Measurements from ENCODE around the gene OR6C6. TPM values are rescaled to one million over a fixed set of nuclear protein-coding genes. Genes with fewer than 3 reads are reported as not detected.
"Not testable (repeated sequence)": the region's sequence is repeated elsewhere in the genome, so short reads cannot be mapped to it uniquely, and the experiment has no call there.

Gene OR6C6
- not detected for total RNA-seq

DNA sequence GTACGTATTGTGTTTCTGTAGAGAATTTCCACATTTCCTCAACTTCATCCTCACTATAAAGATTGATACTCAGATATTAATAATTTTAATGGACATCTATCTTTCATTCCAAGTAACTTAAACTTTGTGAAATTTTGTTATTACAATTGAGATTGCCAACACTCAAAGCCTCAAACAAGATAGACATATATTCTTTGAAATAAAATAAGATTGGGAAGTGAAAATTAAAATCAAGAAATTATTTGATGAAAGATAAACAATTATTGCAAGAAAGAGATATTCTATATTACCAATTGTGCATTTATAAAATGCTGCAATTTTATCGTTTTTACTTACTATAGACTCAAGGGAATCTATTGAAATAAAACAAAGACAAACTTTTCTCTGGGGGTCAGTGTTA is at the start of gene OR6C6:
Gene OR6C6, minus strand, starts transcription at position 101 of the 400 bp plus-strand sequence. CDS start 1,337 bp downstream, outside the sequence.
- H3K27me3 Mint-ChIP-seq, result peaks cover 6% of the 10 kb centered on the region
- H3K4me1 Mint-ChIP-seq, result no peaks in the 10 kb centered on the region

DNA sequence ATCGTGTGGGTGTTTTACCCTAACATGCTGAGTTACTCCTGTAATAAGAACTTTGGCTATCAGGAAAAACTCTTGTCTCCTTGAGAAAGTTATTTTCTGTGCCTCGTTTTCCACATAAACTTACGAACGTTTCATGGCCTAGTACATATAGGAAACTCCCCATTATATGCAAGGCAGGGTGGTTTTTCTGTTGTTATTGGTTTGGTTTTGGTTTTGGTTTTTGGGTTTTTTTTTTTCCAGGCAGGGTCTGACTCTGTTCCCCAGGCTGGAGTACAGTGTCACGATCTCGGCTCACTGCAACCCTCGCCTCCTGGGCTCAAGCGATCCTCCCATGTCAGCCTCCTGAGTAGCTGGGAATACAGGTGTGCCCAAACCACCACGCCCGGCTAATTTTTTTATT is 39.6 kb upstream of the OR6C6 start:
- H3K27ac Mint-ChIP-seq, result no peak overlapping the region
- no peaks in the 10 kb centered on the region for H3K9me3 Mint-ChIP-seq
- no peaks in the 10 kb centered on the region for H3K36me3 Mint-ChIP-seq (ENCODE audit: low read depth)
- ChIA-PET CTCF (no interaction called here), POLR2A (no interaction called here)
- H3K4me1 Mint-ChIP-seq, result no peaks in the 10 kb centered on the region
- H3K27me3 Mint-ChIP-seq, result peaks cover 8% of the 10 kb centered on the region
- no peak for DNase-seq
- H3K4me3 Mint-ChIP-seq, result no peak overlapping the region

More for the DNA sequence above, at the start of gene OR6C6:
- H3K36me3 Mint-ChIP-seq (ENCODE audit: low read depth), result no peaks in the 10 kb centered on the region
- ChIA-PET CTCF (no interaction called here), POLR2A (no interaction called here)
- H3K27ac Mint-ChIP-seq, result no peak within 1 kb of the TSS
- no peak within 1 kb of the TSS for H3K4me3 Mint-ChIP-seq
- no peaks in the 10 kb centered on the region for H3K9me3 Mint-ChIP-seq
- no peak for DNase-seq

DNA sequence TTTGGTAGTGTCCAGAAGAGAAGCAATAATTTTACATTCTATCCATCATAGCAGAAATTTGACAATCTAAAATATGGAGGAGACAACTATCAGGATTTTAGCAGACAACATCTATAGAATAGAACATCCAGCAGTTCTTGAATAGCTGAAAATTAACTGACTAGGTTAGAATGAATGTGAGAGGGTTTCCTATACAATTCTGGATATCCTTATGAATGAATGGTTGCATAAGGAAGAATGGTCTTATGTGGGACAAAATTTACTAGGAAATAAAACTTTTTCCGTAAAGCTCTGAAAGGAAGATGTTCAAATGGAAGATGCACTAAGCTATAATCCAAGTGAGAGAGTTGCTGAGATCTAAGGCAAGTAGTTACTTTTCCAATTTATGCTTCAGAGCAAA is 34.1 kb upstream of the OR6C6 start, which contains the start of gene OR6C3:
Gene OR6C3, plus strand, starts transcription at position 301 of the 400 bp plus-strand sequence. CDS start 955 bp downstream, outside the sequence.
- H3K36me3 Mint-ChIP-seq (ENCODE audit: low read depth), result no peaks in the 10 kb centered on the region
- no peaks in the 10 kb centered on the region for H3K4me1 Mint-ChIP-seq
- no peaks in the 10 kb centered on the region for H3K9me3 Mint-ChIP-seq
- H3K27ac Mint-ChIP-seq, result no peak within 1 kb of the TSS
- no peak for DNase-seq
- peaks cover 8% of the 10 kb centered on the region for H3K27me3 Mint-ChIP-seq
- no peak within 1 kb of the TSS for H3K4me3 Mint-ChIP-seq
- CTCF ChIA-PET, result no interaction called here
- POLR2A ChIA-PET, result no interaction called here

DNA sequence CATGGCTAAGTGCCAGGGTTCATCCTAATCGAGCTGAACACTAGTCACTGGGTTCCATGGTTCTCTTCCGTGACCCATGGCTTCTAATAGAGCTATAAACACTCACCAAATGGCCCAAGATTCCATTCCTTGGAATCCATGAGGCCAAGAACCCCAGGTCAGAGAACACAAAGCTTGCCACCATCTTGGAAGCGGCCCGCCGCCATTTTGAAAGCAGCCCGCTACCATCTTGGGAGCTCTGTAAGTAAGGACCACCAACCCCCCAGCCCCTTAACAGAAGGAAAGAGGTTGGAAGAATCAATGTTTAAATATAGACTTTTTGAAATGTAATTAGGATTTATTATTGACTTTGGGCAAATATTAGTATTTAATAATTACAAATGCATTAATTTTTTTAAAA is 29.4 kb upstream of the OR6C6 start:
- H3K9me3 Mint-ChIP-seq; H3K4me1 Mint-ChIP-seq; POLR2A ChIA-PET; DNase-seq; CTCF ChIA-PET; H3K27me3 Mint-ChIP-seq; H3K27ac Mint-ChIP-seq; H3K4me3 Mint-ChIP-seq; H3K36me3 Mint-ChIP-seq (ENCODE audit: low read depth): not testable (repeated sequence)

DNA sequence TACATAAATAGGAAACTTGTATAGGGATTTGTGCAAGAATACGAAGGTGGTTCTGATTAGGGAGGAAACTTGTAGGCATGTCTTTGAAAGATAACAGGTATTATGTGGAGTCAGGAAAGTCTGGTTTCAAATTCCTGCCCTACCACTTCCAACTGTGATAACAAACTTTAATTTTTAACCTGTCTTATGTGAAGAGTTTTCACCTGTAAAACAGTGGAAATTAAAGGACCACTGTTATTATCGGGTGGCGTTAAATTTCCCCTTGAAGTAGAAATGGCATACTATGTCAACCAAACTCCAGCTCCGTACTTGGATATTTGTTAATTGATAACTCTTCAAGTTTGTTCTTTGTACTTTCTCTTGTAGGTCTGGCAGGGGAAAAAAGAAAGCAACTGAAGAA is 23.8 kb upstream of the OR6C6 start:
- Mint-ChIP-seq H3K9me3 (no peaks in the 10 kb centered on the region), H3K4me1 (no peaks in the 10 kb centered on the region), H3K36me3 (ENCODE audit: low read depth) (no peaks in the 10 kb centered on the region), H3K27me3 (peaks cover 2% of the 10 kb centered on the region), H3K27ac (no peak overlapping the region), H3K4me3 (no peak overlapping the region)
- no peak for DNase-seq
- ChIA-PET CTCF (no interaction called here), POLR2A (no interaction called here)

DNA sequence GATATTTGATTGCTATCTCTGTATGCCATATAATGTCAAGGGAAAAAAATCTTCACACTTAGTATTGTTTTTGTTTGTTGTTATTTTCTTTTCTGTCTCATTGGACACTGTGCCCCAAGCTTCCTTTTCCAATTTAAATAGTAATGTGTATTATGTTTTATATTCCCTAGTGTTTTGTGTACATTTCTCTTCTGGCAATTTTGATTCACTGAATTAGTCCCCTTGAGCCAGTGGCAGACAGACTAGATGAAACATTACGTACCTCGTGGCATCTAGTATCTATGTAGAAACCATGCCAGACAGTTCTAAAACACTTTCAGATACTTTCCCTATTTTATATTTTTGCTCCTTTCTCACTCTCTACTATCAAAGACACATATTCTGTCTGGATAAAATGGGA is 17.7 kb upstream of the OR6C6 start, which contains the start of gene OR6C1:
Gene OR6C1, plus strand, starts transcription at position 301 of the 400 bp plus-strand sequence. CDS start 6,257 bp downstream, outside the sequence.
- POLR2A ChIA-PET, result no interaction called here
- CTCF ChIA-PET, result interaction anchor here (0.5 kb wide), 1 partner anchor 300 kb away, joined by 4 read pairs; no protein-coding TSS in a partner anchor
- DNase-seq, result no peak
- Mint-ChIP-seq H3K36me3 (ENCODE audit: low read depth) (no peaks in the 10 kb centered on the region), H3K27ac (no peak within 1 kb of the TSS), H3K9me3 (no peaks in the 10 kb centered on the region), H3K27me3 (peaks cover 14% of the 10 kb centered on the region), H3K4me1 (no peaks in the 10 kb centered on the region), H3K4me3 (no peak within 1 kb of the TSS)

DNA sequence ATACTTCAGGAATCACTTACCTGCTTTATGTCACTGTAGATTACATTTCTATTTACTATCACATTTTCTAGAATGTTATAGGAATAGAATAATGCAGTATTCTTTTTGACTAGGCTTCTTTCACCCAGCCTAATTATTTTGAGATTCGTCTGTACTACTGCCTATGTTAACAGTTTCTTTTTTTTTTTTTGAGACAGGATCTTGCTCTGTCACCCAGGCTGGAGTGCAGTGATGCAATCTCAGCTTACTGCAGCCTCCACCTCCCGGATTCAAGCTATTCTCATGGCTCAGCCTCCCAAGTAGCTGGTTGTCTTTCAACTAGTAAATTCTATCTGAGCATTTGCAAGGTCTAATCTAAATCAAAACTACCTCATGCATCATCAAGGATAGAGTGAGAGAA is 6.4 kb downstream of the OR6C6 start:
- Mint-ChIP-seq H3K4me3 (no peak overlapping the region), H3K4me1 (no peaks in the 10 kb centered on the region), H3K27ac (no peak overlapping the region), H3K9me3 (no peaks in the 10 kb centered on the region), H3K36me3 (ENCODE audit: low read depth) (no peaks in the 10 kb centered on the region), H3K27me3 (peaks cover 14% of the 10 kb centered on the region)
- DNase-seq, result no peak
- POLR2A ChIA-PET, result no interaction called here
- CTCF ChIA-PET, result no interaction called here

DNA sequence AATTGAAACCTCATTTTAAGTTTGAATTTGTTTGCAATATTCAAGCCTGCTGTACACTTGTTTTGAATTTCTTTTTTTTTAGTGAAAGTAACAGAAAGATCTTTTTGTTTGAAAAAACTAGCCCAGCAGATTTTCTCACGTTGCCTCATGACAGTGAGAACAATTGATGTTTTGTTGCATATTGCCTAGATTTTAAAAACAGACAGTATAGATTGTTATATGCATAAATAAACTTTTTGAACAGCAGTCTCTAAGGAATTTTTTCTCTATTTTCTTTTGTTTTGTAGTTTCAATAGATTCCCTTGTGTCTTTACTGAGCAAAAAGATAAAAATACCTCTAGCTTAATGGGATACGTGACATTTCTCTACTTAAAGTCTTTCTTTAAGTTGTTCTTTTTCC is 15.4 kb downstream of the OR6C6 start:
- H3K36me3 Mint-ChIP-seq (ENCODE audit: low read depth), result no peaks in the 10 kb centered on the region
- ChIA-PET POLR2A (no interaction called here), CTCF (no interaction called here)
- H3K27ac Mint-ChIP-seq, result no peak overlapping the region
- no peak overlapping the region for H3K4me3 Mint-ChIP-seq
- H3K27me3 Mint-ChIP-seq, result peaks cover 12% of the 10 kb centered on the region
- H3K4me1 Mint-ChIP-seq, result no peaks in the 10 kb centered on the region
- no peaks in the 10 kb centered on the region for H3K9me3 Mint-ChIP-seq
- no peak for DNase-seq

DNA sequence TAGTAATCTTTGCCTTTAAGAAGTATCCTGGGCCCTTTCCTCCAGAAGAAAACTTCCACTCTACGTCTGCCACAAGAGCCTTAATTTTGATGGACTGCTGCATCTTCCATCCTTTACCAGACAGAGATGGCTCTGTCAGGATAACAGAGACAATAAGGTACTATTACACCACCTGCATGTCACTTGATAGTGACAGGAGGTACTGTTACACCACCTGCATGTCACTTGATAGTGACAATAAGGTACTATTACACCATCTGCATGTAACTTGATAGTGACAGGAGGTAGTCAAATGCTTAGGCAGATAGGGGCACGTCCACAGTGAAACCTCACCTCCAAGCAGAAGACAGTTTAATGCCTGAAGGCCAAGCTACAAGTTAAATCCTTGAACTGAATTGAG is 38.1 kb downstream of the OR6C6 start:
- no peaks in the 10 kb centered on the region for H3K36me3 Mint-ChIP-seq (ENCODE audit: low read depth)
- POLR2A ChIA-PET, result no interaction called here
- no peaks in the 10 kb centered on the region for H3K4me1 Mint-ChIP-seq
- CTCF ChIA-PET, result no interaction called here
- no peak overlapping the region for H3K27ac Mint-ChIP-seq
- H3K4me3 Mint-ChIP-seq, result no peak overlapping the region
- no peak for DNase-seq
- H3K9me3 Mint-ChIP-seq, result no peaks in the 10 kb centered on the region
- peaks cover 5% of the 10 kb centered on the region for H3K27me3 Mint-ChIP-seq

DNA sequence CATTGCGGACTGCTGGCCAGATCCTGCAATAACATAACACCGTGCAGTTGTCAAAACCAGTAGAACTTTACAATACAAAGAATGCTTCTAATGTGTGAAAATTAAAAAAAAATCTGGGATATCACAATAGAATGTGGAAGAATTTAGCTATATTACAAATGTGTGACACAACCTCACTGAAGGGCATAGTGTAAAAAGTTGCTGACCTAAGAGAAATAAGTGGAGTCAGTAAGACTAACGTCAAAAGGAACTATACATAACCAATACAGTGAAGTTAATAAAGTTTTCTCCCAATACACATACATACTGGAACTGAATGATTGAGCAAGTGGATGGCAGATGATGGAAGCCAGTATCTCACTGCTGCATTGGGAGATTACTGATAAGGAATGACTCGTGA is 39.5 kb downstream of the OR6C6 start:
- H3K27ac Mint-ChIP-seq, result no peak overlapping the region
- H3K9me3 Mint-ChIP-seq, result no peaks in the 10 kb centered on the region
- POLR2A ChIA-PET, result no interaction called here
- H3K4me1 Mint-ChIP-seq, result no peaks in the 10 kb centered on the region
- DNase-seq, result no peak
- no peak overlapping the region for H3K4me3 Mint-ChIP-seq
- CTCF ChIA-PET, result no interaction called here
- peaks cover 7% of the 10 kb centered on the region for H3K27me3 Mint-ChIP-seq
- no peaks in the 10 kb centered on the region for H3K36me3 Mint-ChIP-seq (ENCODE audit: low read depth)

DNA sequence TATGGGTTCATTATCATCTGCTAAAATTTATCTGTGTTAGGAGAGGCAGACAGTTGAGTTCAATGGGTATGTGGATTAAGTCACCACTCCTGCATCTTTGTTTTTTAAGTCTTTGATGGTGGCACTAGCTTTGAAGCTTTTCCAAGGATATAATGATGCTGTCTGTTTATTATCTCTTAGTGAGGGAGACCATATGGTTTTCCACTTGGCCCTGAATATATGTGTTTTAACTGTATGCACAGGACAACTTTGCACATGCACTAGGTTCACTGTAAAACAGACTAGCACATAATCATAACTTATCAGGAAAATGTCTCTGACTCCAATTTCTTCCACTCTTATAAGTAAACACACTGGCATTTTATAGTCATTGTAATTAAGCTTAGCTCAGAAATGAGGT is 43.1 kb downstream of the OR6C6 start:
- CTCF ChIA-PET, result no interaction called here
- Mint-ChIP-seq H3K27me3 (peaks cover 13% of the 10 kb centered on the region), H3K27ac (no peak overlapping the region)

DNA sequence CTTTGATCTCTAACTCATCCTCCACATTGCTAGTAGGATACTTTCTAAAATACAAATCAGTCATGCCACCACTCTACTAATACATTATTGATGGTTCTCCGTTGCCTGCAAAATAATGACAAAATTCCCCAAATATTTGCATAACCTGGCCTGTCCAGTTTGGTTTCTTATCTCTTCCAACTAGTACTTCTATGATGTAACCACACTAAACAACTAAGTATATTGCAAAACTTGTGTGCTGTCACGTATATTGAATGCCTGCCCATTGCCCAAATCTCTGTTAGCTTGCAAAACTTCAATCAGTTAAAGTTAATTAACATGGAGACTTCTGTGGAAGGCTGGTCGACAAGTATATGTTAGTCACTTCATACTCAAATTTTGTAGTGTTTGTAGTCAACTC is 45.4 kb downstream of the OR6C6 start:
- CTCF ChIA-PET, result no interaction called here
- no peak for DNase-seq
- H3K9me3 Mint-ChIP-seq, result no peaks in the 10 kb centered on the region
- no peaks in the 10 kb centered on the region for H3K4me1 Mint-ChIP-seq
- H3K27me3 Mint-ChIP-seq, result peaks cover 21% of the 10 kb centered on the region
- H3K27ac Mint-ChIP-seq, result no peak overlapping the region
- H3K36me3 Mint-ChIP-seq (ENCODE audit: low read depth), result no peaks in the 10 kb centered on the region
- POLR2A ChIA-PET, result no interaction called here
- H3K4me3 Mint-ChIP-seq, result no peak overlapping the region

More for the DNA sequence above, 43.1 kb downstream of the OR6C6 start:
- Mint-ChIP-seq H3K9me3 (no peaks in the 10 kb centered on the region), H3K4me3 (no peak overlapping the region), H3K36me3 (ENCODE audit: low read depth) (no peaks in the 10 kb centered on the region), H3K4me1 (no peaks in the 10 kb centered on the region)
- no peak for DNase-seq
- POLR2A ChIA-PET, result no interaction called here

DNA sequence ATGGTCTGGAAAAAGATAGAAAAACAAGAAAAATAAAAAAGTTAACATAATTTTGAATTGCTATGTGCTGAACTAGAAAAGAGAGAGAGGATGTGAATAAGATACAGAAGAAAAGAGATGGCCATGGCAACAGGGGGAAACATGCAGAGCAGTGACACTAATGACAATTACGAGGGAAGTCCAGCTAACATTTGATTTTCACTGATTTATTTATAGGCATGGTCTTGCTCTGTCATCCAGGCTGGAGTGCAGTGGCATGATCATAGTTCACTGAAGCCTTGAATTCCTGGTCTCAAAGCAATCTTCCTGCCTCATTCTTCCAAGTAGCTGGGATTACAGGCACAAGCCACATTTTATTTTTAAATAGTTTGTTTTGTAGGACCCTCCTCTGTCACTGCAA is 50.2 kb downstream of the OR6C6 start:
- no peak overlapping the region for H3K27ac Mint-ChIP-seq
- H3K9me3 Mint-ChIP-seq, result no peaks in the 10 kb centered on the region
- H3K4me1 Mint-ChIP-seq, result no peaks in the 10 kb centered on the region
- H3K36me3 Mint-ChIP-seq (ENCODE audit: low read depth), result no peaks in the 10 kb centered on the region
- ChIA-PET CTCF (no interaction called here), POLR2A (no interaction called here)
- H3K27me3 Mint-ChIP-seq, result peaks cover 17% of the 10 kb centered on the region
- no peak for DNase-seq
- no peak overlapping the region for H3K4me3 Mint-ChIP-seq

DNA sequence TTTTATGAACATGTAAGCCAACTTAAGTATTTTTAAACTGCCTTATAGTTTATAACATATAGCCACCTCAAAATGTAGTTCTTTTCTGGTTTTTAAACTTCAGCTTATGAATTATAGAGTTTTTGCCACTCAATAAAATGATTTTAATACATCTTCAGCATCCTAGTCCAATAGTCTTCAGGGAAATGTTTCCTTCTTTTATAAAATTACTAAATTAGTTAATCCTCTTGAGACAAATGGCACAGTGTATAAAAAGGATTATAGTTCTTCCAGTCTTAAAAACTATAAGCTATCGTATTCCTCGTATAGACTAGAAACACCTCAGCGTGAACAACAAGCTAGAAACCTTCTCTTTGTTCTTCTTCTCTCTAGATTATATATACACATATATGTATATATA is 52.1 kb downstream of the OR6C6 start, which contains the start of gene OR6C74:
Gene OR6C74, plus strand, starts transcription at position 301 of the 400 bp plus-strand sequence. CDS start 2,679 bp downstream, outside the sequence.
- no peaks in the 10 kb centered on the region for H3K4me1 Mint-ChIP-seq
- peaks cover 12% of the 10 kb centered on the region for H3K27me3 Mint-ChIP-seq
- H3K36me3 Mint-ChIP-seq (ENCODE audit: low read depth), result no peaks in the 10 kb centered on the region
- no peak for DNase-seq
- H3K4me3 Mint-ChIP-seq, result no peak within 1 kb of the TSS
- CTCF ChIA-PET, result no interaction called here
- no peak within 1 kb of the TSS for H3K27ac Mint-ChIP-seq
- POLR2A ChIA-PET, result no interaction called here
- no peaks in the 10 kb centered on the region for H3K9me3 Mint-ChIP-seq
